IPS-18c (cell line): ENCODE data around the gene TSPAN3.

Source experiments
- H3K4me3 ChIP-seq: 2 replicates; pipeline ENCODE4 v1.7.0; 2013; ENCODE audit warnings: low read depth, mild to moderate bottlenecking, low read length, moderate library complexity; ENCODE audit not compliant: insufficient read depth
- H3K9me3 ChIP-seq: one replicate; pipeline ENCODE4 v1.6.1; 2013; ENCODE audit warnings: mild to moderate bottlenecking, low read length, moderate library complexity; ENCODE audit not compliant: control insufficient read depth, insufficient read depth

TSPAN3 gene

DNA sequence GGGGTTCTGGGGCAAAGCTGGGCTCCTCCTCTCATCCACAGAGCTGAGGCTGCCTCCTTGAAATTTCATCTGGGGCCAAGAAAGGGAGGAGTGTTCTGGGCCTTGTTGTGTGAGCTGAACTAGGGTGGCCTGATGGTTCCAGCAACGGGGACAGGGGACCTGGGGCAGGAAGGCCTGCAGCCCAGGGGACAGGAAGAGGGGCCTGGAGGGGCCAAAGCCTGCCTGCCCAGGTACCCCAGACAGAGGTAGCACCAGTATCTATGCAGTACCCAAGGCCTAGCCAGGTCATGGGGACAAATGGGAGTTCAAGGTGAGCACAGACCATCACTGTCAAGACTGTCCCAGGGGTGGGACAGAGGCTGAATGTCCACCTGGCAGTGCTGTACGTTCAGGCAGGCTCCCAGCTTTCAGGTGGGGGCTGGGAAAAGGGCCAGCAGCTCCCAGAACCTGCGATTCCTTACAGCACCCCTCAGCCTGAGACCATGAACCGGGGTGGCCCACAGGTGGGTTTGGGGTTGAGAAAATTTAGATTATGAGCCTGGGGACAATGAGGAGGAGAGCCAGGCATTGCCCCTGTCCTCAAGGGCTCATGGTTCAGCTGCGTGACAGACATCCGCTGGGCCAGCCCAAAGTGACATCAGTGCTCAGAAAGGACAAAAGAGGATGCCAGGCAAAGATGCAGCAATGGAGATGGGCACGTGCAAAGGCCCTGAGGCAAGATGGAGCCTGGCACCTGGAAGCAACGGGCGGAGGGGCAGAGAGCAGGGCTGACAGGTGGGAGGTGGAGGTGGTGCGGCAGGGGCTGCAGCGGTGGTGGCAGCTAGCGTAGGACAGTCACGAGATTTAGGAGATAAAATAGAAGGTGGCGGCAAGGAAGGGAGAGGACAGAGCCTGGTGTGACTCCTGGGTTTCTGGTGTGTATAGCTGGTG is 48.0 kb downstream of the TSPAN3 start:
- Histone ChIP-seq H3K4me3 (no peak overlapping the region), H3K9me3 (no peaks in the 10 kb centered on the region)

DNA sequence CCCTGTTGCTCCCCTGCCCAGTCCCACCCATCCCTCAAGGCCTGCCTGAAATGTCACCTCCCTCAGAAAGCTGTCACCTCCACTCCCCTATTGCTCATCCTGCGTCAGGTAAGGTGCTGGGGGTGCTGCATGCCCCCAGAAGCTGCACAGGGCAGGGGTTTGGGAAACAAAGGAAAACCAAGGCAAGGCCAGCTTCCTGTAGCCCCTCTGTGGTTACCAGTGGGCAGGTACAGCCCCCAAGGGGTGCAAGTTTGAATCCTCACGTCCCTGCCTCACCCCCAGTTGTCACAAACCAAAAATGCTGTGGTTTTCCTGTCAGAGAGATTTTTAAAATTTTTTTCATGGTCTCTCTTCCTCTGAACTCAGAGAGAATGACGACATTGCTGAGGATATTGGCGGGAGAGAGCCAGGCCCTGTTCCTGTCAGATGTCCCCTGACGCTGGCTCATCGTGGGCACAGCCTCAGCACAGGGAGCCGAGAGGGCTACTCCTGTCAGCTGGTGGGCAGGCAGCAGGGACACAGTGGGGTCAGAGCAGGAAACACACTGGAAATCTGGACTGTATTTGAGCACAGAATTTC is 49.0 kb downstream of the TSPAN3 start:
- H3K4me3 ChIP-seq, result no peak overlapping the region
- H3K9me3 ChIP-seq, result no peaks in the 10 kb centered on the region

DNA sequence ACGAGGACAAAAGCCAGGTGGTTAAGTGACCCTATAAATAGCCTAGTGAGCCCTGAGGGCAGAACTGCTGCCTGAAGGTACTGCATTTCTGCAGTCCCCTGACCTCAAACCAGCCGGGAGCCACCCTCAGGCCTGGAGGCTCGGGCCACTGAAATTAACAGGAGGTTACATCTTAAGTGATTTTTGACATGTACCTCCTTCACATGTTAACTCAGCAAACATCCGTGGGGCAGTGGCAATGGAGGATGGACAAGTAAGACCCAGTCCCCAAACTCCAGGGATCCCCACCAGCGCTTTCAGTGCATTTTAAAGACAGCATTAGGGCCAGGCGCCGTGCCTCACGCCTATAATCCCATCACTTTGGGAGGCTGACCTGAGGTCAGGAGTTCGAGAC is 49.8 kb downstream of the TSPAN3 start:
- Histone ChIP-seq H3K9me3 (no peaks in the 10 kb centered on the region), H3K4me3 (no peak overlapping the region)

DNA sequence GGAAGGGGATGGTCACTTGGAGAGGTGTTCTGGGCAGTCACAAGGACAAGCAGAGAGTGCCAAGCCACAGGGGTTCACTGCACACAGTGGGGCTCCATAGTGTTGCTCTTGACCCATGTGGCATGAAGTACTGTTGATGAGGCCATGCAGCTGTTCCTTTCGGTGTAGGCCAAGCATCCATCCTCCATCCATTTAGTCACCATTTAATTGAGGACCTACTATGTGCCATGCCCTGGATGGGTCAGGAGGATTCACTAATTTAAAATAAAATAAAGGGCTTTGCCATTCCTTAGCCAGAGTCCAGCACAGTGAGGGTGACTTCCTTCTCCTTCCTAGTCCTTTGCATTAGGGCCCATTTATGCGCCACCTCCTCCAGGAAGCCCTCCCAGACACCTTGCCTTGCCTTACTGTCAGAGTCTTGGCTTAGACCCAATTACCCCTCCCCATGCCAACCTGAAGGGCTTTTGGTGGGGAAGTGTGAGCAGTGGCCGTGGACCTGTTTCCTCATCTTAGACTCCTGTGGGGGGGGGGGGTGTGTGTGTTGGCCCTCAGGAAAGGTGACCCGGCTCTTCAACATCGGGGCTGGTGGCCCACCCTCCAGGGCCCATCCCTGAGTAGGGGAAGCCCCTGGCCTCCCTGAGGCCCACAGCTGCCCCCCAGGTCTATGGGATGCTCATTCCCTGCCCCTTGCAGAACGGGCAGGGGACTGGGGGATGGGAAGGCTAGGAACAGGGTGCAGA is 50.4 kb downstream of the TSPAN3 start:
- H3K9me3 ChIP-seq, result no peaks in the 10 kb centered on the region
- no peak overlapping the region for H3K4me3 ChIP-seq

DNA sequence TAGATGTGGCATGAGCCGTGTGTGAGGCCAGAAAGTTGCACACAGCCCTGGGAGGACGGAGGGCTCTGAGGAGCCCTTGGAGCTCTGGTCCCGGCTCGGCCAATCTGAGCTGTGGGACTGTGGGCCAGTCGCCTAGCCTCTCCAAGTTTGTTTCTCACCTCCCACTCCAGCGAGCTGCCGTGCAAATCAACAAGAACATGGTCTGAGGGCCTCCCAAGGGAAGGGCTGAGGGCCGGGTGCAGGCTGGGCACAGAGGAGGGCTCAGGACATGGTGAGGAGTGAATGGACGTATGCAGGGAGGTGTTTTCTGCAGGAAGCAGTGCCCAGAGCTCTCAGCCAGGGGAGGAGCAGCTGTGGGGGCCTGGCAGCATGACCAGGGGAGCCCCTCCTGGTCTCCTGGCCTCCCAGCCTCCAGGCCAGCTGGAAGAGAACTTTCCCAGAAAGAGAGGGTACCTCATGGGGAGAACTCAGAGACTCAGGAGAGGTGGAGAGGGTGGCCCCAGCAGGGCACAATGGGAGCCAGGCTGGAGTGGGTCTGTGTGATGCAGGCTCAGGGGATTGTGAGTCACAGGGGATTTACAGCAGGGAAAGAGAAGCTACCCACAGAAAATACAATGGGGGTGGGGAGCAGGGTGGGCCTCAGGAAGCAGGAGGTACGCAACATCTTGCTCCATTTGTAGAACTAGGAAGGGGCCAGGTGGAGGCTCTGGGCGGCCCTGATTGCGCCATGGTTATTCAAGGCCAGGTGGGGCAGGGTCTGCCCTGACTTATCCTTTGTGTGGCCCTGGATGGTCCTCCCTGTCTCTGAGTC is 51.2 kb downstream of the TSPAN3 start:
- Histone ChIP-seq H3K9me3 (no peaks in the 10 kb centered on the region), H3K4me3 (no peak overlapping the region)

DNA sequence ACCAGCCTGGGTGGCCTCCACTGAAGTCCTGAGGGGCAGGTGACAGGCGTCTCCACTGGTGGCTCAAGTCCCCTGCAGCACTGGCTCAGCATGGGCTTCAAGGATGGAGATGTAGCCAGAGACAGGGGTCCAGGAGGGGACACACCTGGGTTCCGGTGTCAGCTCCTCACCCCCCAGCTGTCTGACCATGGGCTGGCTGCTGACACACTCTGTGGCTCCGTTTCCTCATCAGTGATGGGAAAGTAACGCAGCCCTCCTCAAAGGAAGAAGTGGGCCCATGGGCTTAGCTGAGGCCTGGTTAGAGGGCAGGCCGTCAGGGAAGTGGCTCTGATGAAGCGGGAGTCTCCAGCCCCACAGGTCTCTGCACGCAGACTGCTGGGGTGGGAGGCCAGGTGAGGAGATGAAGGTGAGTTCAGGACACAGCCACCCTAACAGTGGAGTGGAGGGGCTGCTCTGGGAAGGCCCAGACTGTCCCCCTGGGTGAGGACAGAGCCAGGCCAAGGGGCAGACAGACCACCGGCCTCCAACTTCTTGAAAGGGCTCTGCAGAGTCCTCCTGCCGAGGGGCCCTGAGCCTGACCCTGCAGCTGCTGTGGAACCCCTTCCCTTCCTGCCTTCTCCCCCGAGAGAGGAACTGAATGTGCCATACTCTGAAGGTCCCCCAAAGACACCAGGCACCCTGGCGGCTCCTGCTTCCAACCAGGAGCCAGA is 52.0 kb downstream of the TSPAN3 start:
- Histone ChIP-seq H3K4me3 (no peak overlapping the region), H3K9me3 (no peaks in the 10 kb centered on the region)

DNA sequence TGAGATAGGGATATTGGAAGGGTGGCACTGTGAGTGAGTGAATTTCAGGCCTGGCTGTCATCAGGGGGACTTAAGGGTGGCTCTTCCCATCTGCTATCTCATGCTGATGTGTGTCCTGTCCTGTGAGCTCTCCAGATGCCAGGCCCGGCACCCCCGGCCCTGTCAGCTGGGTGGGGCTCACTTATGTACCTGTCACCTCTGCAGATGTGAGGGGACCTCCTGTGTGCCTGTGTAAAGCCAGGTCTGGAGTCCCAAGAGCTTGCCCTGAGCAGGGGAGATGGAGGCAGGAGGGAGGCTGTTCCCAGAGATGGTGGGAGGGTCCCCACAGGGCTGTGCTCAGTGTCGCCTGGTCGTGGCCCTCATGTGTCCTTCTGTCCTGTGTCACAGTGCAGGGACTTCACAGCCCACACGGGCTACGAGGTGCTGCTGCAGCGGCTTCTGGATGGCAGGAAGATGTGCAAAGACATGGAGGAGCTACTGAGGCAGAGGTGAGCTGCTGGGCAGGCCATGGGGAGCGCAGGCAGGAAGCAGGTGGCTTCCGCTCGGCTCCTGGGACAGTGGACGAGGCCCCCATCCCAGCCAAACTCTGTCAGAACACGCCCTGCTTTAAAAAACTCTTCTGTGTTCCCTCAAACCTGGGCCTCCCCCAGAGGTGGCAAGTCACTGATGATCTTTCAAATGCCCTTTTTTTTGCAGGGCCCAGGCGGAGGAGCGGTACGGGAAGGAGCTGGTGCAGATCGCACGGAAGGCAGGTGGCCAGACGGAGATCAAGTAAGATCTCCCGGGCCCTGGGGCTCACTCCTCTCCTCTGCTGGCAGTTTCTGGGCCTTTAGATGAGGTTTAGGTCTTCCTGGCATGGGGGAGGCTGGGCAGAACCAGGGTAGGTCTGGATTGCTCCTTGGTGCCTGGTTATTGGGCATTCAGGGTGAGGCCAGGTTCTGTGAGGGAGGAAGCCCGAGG is 52.9 kb downstream of the TSPAN3 start:
- H3K4me3 ChIP-seq, result no peak overlapping the region

DNA sequence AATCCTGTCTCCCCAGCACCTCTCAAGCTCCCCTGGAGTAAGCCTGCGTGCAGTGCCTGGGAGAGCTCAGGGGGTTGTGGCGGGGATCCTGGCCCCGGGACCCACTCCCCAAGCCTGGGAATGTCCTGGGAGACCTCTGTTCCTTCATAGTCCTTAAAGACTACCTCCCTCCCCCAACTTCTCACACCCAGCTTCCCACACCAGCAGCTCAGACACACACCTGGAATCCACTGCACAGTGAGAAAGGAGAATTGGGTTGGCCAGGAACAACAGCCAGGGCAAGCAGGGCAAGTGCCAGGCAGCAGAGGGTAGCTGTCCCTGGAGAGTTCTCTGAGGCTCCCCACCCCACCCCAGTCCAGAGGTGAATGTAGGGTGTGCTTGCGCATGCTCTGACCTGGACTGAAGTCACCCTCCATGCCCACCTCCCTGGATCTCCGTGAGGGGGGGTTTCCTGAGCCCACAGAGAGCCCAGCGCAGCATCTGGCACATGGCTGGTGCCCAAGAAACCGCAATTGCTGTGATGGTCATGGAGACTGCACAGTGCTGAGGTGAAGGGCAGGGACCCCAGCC is 53.7 kb downstream of the TSPAN3 start:
- H3K9me3 ChIP-seq, result no peaks in the 10 kb centered on the region
- no peak overlapping the region for H3K4me3 ChIP-seq

More for the DNA sequence above, 52.9 kb downstream of the TSPAN3 start:
- no peaks in the 10 kb centered on the region for H3K9me3 ChIP-seq

DNA sequence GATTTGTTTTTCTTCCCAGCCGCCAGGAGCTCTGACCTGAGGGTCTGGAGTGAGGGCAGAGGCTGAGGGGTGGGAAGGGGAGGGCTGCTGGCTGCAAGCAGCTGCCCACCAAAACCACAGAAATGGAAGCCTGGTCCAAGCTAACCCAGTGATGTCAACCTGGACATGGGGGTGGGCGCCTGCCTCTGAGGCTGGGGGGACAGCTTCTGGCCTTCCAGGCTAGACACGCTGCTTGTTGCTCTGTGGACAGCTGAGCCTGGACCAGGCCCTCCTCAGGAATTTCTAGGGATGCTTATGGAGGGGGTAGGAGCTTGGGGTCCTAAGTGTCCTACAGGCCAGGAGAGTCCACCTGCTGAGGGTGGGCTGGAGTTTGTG is 54.6 kb downstream of the TSPAN3 start:
- H3K9me3 ChIP-seq, result no peaks in the 10 kb centered on the region
- H3K4me3 ChIP-seq, result no peak overlapping the region

DNA sequence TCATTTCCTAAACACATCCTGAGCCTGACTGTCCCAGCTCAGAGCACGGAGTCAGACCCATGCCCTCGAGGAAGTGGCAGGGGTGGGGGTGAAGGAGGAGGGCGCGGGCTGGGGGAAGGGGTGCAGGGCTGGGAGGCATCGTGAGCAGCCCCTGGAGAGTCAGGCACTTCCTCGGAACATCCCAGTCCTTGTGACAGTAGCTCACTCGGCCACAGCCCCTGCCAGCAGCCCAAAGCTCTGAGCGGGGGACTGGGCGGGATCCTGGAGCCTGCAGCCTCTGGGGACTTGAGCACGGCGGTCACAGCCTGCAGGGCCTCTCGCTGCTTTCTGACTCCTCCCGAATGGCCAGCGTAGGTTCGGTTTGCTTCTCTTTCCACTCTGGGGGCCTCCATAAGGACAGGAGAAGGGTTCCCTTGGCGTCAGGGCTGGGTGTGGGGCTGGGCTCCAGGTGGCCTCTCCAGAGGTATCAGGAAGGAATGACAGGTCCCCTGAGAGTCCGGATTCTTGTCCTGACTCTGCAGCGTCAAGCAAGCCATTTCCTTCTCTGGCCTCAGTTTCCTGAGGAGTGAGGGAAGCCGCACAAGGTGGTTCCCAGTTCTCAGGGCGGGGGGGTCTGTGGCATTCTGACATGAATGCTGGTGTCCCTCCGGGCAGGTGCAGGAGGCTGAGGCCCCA is 55.1 kb downstream of the TSPAN3 start:
- H3K4me3 ChIP-seq, result no peak overlapping the region
- no peaks in the 10 kb centered on the region for H3K9me3 ChIP-seq

DNA sequence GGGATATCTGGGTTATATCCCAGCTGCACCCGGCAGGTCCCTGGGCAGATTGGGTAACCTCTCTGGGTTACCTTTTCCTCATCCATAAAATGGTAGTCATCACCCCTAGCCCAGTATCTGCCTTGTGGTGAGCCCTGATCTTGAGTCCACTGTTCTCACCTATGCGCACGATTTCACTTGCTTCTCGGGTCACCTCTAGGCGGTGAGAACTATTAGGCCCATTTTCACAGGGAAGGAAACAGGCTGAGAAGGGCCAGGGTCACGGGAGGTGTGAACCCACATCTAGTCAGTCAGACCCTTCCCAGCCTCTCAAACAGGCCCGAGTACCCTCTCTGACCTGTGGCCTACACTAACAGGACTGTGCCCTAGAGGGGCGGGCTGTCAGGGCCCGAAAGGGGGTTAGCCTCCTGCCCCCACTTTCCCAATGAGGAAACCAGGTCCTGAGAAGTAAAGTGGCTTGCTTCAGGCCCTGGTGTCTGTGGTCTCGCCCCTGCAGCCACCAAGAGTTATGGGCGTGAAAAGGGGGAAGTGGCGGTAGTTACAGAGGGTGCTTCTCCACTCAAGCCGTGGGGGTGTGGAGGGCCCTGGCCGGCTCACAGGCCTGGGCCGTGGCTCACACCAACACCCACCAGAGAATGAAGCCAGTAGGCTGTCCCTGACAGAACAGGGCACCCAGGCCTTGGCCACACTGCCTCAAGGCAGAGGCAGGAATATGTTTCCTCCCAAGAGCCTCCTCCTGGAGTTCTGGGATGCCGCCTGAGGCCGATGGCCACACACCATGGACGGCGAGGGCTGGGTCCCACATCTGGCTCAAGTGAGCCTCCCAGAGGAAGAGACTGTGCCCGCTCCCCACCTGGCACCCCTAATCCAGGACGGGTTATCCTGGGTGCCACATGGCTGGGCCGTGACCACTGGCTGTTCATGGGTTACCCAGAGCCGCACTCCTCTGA is 56.5 kb downstream of the TSPAN3 start:
- Histone ChIP-seq H3K9me3 (no peaks in the 10 kb centered on the region), H3K4me3 (no peak overlapping the region)

DNA sequence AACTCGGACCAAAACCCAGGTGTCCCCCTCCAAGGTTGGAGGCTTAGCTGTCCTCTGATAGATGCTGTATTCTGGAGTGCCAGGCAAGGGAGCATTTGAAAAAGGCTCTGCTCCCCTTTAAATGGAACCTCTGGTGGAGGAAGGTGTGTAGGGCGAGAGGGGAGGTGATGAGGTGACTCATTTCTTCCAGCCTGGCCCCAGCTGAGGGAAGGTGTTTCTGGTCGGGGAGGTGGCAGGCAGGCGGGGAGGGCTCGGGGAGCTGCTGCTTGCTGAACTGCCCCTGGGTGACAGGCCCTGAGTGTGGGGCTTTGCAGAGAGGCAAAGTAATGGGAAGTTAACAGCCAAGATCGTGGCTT is 57.2 kb downstream of the TSPAN3 start:
- no peaks in the 10 kb centered on the region for H3K9me3 ChIP-seq
- no peak overlapping the region for H3K4me3 ChIP-seq

DNA sequence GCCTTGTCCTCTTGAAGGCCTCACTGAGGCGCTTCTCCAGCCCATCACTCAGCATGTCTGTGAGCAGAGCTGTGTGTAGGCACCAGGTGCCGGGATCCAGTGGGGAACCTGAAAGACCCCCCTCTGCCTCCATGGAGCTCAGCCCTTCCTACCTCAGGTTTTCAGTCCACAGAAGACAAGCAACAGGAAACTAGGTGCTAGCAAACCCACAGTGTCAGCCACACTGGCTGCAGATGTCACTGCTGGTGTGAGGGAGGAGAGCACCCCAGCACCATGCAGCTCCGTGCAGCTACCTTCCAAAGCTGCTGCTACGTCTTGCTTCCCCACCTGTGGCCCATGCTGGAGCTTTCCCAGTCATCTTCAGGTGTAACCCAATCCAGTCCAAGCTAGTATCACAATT is 58.0 kb downstream of the TSPAN3 start:
- H3K4me3 ChIP-seq, result no peak overlapping the region
- H3K9me3 ChIP-seq, result no peaks in the 10 kb centered on the region

DNA sequence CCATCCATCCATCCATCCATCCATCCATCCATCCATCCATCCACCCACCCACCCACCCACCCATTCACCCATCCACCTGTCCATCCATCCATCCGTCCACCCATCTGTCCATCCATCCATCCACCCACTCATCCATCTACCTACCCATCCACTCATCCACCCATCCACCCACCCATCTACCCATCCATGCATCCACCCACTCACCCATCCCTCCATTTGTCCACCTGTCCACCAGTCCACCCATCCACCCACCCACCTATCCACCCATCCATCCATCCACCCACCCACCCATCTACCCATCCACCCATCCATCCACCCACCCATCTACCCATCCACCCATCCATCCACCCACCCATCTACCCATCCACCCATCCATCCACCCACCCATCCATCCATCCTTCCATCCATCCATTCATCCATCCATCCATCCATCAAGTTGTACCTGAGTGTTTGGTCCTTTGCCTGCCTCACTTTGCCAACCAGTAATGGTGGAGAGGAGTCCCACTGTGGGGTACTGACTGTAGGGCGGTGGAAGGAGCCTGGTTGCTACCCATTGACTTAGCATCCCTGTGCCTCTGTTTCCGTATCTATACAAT is 58.7 kb downstream of the TSPAN3 start:
- H3K4me3 ChIP-seq, result no peak overlapping the region
- H3K9me3 ChIP-seq, result no peaks in the 10 kb centered on the region
